ENCODE measurements around the gene ZBTB37. TPM values are rescaled to one million over a fixed set of nuclear protein-coding genes. Genes with fewer than 3 reads are reported as not detected.

Gene ZBTB37
- total RNA-seq (2014; rRNA removed; shearing (Covaris generic)) (4.2 and 5.6 TPM in 2 replicates), polyA plus RNA-seq (2016; fragmentation: Nextera tagmentation; extraction: Ambion mirVana) (0.90 and 0.96 TPM in 2 replicates)

- in situ Hi-C loops (cut with MboI), result no loop called here
- Histone ChIP-seq H3K9me2 (ENCODE audit: insufficient read depth) (no peaks in the 10 kb centered on the region), H3K9me3 (ENCODE audit: low read depth) (no peaks in the 10 kb centered on the region), H3K9ac (peak within 1 kb of the TSS; percentile 94), H3K27me3 (replicated peaks; ENCODE audit: insufficient read depth) (no peaks in the 10 kb centered on the region), H2AFZ (peak within 1 kb of the TSS; percentile 85), H3K4me1 (ENCODE audit: insufficient read depth) (peaks cover 26% of the 10 kb centered on the region; the same call in 1 of the 2 replicates), H3F3A (ENCODE audit: insufficient read depth) (peaks cover 55% of the 10 kb centered on the region), H4K20me1 (ENCODE audit: insufficient read depth) (peaks cover 19% of the 10 kb centered on the region), H3K36me3 (ENCODE audit: low read depth) (peaks cover 45% of the 10 kb centered on the region), H3K4me3 (peak within 1 kb of the TSS; percentile 93), H3K4me2 (ENCODE audit: unreplicated experiment) (peak within 1 kb of the TSS; percentile 98), H3K79me2 (ENCODE audit: insufficient read depth) (peaks cover 53% of the 10 kb centered on the region), H3K27ac (peak within 1 kb of the TSS; percentile 85)
- WGBS, 2 experiments (ENCODE audit: low coverage in 1 of 2, low lambda C conversion rate in 2 of 2, missing lambda C conversion rate in 2 of 2), result 2% methylated on average over 28 to 53 of the region's 53 CpGs
- no peak for TF ChIP-seq EZH2phosphoT487 (IDR thresholded peaks at IDR 0.05; ENCODE audit: insufficient read depth, low read depth)
- no peak for TF ChIP-seq EZH2 (IDR thresholded peaks at IDR 0.05; ENCODE audit: insufficient read depth, poor library complexity, severe bottlenecking)
- peak; percentile 74 for DNase-seq
Measured at GRCh38 chr1:173868266-173869020, at the start of gene ZBTB37. TSS of gene ZBTB37 (plus strand) at chr1:173868380. CDS start at chr1:173870226, 1,846 bp downstream.

GRCh38 chr1:173818459-173818858, 49.7 kb upstream of the ZBTB37 start:
- Histone ChIP-seq H3K36me3 (ENCODE audit: low read depth) (peaks cover 8% of the 10 kb centered on the region; the same call in 1 of the 2 replicates), H3K4me2 (ENCODE audit: unreplicated experiment) (no peak overlapping the region), H3K4me3 (no peak overlapping the region), H3F3A (ENCODE audit: insufficient read depth) (no peaks in the 10 kb centered on the region), H3K79me2 (ENCODE audit: insufficient read depth) (peaks cover 100% of the 10 kb centered on the region), H3K27ac (no peak overlapping the region), H3K4me1 (ENCODE audit: insufficient read depth) (peaks cover 15% of the 10 kb centered on the region), H3K9me3 (ENCODE audit: low read depth) (no peaks in the 10 kb centered on the region), H3K9me2 (ENCODE audit: insufficient read depth) (no peaks in the 10 kb centered on the region), H3K27me3 (replicated peaks; ENCODE audit: insufficient read depth) (no peaks in the 10 kb centered on the region), H3K9ac (no peak overlapping the region), H4K20me1 (ENCODE audit: insufficient read depth) (no peaks in the 10 kb centered on the region), H2AFZ (no peak overlapping the region)
- no peak for TF ChIP-seq EZH2 (IDR thresholded peaks at IDR 0.05; ENCODE audit: insufficient read depth, poor library complexity, severe bottlenecking)
- TF ChIP-seq EZH2phosphoT487 (IDR thresholded peaks at IDR 0.05; ENCODE audit: insufficient read depth, low read depth), result no peak
- no peak for DNase-seq
- in situ Hi-C loops (cut with MboI), result no loop called here
- WGBS, 2 experiments (ENCODE audit: low coverage in 1 of 2, low lambda C conversion rate in 2 of 2, missing lambda C conversion rate in 2 of 2), result 95 to 100% methylated on average over 1 of the region's 1 CpG

- H3K79me2 ChIP-seq (ENCODE audit: insufficient read depth), result peaks cover 73% of the 10 kb centered on the region
- H2AFZ ChIP-seq, result no peak overlapping the region
- no peaks in the 10 kb centered on the region for H4K20me1 ChIP-seq (ENCODE audit: insufficient read depth)
- H3K4me3 ChIP-seq, result no peak overlapping the region
- H3K4me1 ChIP-seq (ENCODE audit: insufficient read depth), result peaks cover 15% of the 10 kb centered on the region
- no peaks in the 10 kb centered on the region for H3F3A ChIP-seq (ENCODE audit: insufficient read depth)
- H3K9ac ChIP-seq, result no peak overlapping the region
- H3K4me2 ChIP-seq (ENCODE audit: unreplicated experiment), result no peak overlapping the region
- no peaks in the 10 kb centered on the region for H3K27me3 ChIP-seq (replicated peaks; ENCODE audit: insufficient read depth)
- peaks cover 8% of the 10 kb centered on the region; the same call in 1 of the 2 replicates for H3K36me3 ChIP-seq (ENCODE audit: low read depth)
- in situ Hi-C loops (cut with MboI), result no loop called here
- no peaks in the 10 kb centered on the region for H3K9me2 ChIP-seq (ENCODE audit: insufficient read depth)
- H3K9me3 ChIP-seq (ENCODE audit: low read depth), result no peaks in the 10 kb centered on the region
- no peak overlapping the region for H3K27ac ChIP-seq
- TF ChIP-seq EZH2phosphoT487 (IDR thresholded peaks at IDR 0.05; ENCODE audit: insufficient read depth, low read depth) (no peak), EZH2 (IDR thresholded peaks at IDR 0.05; ENCODE audit: insufficient read depth, poor library complexity, severe bottlenecking) (no peak)
- no peak for DNase-seq
- 96 to 98% methylated on average over 4 of the region's 4 CpGs for WGBS, 2 experiments (ENCODE audit: low coverage in 1 of 2, low lambda C conversion rate in 2 of 2, missing lambda C conversion rate in 2 of 2)
Measured at GRCh38 chr1:173821680-173822079, 46.5 kb upstream of the ZBTB37 start.

GRCh38 chr1:173823781-173824314, 44.3 kb upstream of the ZBTB37 start:
- Histone ChIP-seq H4K20me1 (ENCODE audit: insufficient read depth) (no peaks in the 10 kb centered on the region), H3K79me2 (ENCODE audit: insufficient read depth) (peaks cover 51% of the 10 kb centered on the region), H3K27ac (peak overlapping the region; percentile 94), H3K9ac (peak overlapping the region; percentile 92), H3K9me2 (ENCODE audit: insufficient read depth) (no peaks in the 10 kb centered on the region), H3F3A (ENCODE audit: insufficient read depth) (no peaks in the 10 kb centered on the region), H3K4me2 (ENCODE audit: unreplicated experiment) (peak overlapping the region; percentile 90), H3K36me3 (ENCODE audit: low read depth) (0 out of 2 replicates have a peak, but pooled peaks cover 4% of the 10 kb centered on the region), H2AFZ (peak overlapping the region; percentile 81), H3K4me3 (peak overlapping the region; percentile 93), H3K9me3 (ENCODE audit: low read depth) (no peaks in the 10 kb centered on the region), H3K27me3 (replicated peaks; ENCODE audit: insufficient read depth) (no peaks in the 10 kb centered on the region), H3K4me1 (ENCODE audit: insufficient read depth) (peaks cover 15% of the 10 kb centered on the region)
- in situ Hi-C loops (cut with MboI), result no loop called here
- no peak for TF ChIP-seq EZH2phosphoT487 (IDR thresholded peaks at IDR 0.05; ENCODE audit: insufficient read depth, low read depth)
- TF ChIP-seq EZH2 (IDR thresholded peaks at IDR 0.05; ENCODE audit: insufficient read depth, poor library complexity, severe bottlenecking), result no peak
- WGBS, 2 experiments (ENCODE audit: low coverage in 1 of 2, low lambda C conversion rate in 2 of 2, missing lambda C conversion rate in 2 of 2), result 0 to 1% methylated on average over 21 to 25 of the region's 25 CpGs
- peak; percentile 63 for DNase-seq

Measured in GM23248 (cell line).